Measurements from ENCODE around the gene UNC13B. TPM values are rescaled to one million over a fixed set of nuclear protein-coding genes. Genes with fewer than 3 reads are reported as not detected.

The UNC13B gene
- total RNA-seq: 5.1 and 8.7 TPM in 2 replicates

GRCh38 chr9:35161713-35162604, at the start of gene UNC13B:
TSS of gene UNC13B (plus strand) at chr9:35162009. CDS start at chr9:35162284, 275 bp downstream.

DNA sequence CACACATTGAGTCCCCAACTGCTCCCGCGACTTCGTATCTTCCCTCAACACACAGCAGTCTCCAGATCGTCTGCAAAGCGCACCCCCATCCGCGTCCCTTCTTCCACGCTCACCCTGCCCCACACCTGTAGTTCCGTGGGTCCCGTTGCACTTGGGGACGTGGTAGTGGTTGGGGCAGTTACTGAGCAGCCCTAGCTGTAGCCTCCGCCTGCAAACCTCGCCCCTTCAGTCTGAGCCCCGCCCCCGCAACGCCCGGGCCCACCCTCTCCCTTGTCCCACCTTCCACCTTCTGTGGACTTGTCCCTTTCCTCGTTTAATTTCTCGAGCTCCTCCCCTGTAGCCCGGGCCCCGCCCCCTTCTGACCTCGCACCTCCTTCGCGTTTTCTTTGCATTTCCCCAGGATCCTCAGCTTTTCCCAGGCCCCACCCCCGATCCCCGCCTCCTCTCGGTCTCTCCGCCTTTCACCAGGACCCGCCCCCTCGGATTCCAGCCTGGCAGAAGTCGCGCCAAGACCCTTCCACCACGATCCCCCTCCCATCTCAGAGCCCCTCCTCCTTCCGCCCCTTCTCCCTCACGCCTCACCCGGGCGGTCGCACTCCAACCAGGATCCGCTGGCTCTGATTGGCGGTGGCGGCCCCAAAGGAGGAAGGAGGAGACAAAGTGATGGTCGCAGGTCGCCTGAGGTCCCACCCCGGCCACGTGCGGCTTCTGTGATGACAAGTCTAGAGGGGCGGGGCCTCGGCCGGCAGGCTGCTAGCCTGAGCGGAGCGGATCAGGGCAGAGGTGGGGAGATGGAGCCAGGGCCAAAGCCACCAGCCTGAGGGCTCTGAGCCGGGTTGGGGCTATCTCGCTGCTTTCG, 45.9 kb upstream of the UNC13B start, which contains the start of gene ATOSB:
Gene ATOSB, minus strand, starts transcription at position 183 of the 859 bp plus-strand sequence. CDS start 7,588 bp downstream, outside the sequence.

Other genes with a start within 250 kb of the UNC13B start
- gene PHF24, start 203.7 kb upstream of the UNC13B start, total RNA-seq: 0.39 and 0.65 TPM in 2 replicates
- 4.3 and 10.3 TPM in 2 replicates for gene DNAJB5, start 172.3 kb upstream of the UNC13B start, total RNA-seq
- 363 and 464 TPM in 2 replicates for gene VCP, start 89.4 kb upstream of the UNC13B start, total RNA-seq
- gene FANCG, start 82.1 kb upstream of the UNC13B start, total RNA-seq: 21.6 and 39.7 TPM in 2 replicates
- 18.5 and 24.8 TPM in 2 replicates for gene PIGO, start 65.4 kb upstream of the UNC13B start, total RNA-seq
- 110 and 182 TPM in 2 replicates for gene STOML2, start 58.9 kb upstream of the UNC13B start, total RNA-seq
- 25.9 and 42.5 TPM in 2 replicates for gene ATOSB, start 46.1 kb upstream of the UNC13B start, total RNA-seq